Measurements from ENCODE around the gene TEKTIP1.

Gene TEKTIP1

GRCh38 chr19:3537438-3538240 is 1.3 kb upstream of the TEKTIP1 start:
- DNase-seq (ENCODE audit: low read depth) = no peak

- no peak for DNase-seq (ENCODE audit: low read depth)
Measured at GRCh38 chr19:3538258-3538929, 580 bp upstream of the TEKTIP1 start.

GRCh38 chr19:3539756-3540118 is 763 bp downstream of the TEKTIP1 start:
- no peak for DNase-seq (ENCODE audit: low read depth)

- no peak for DNase-seq (ENCODE audit: low read depth)
Measured at GRCh38 chr19:3543150-3544057, 4.4 kb downstream of the TEKTIP1 start.

GRCh38 chr19:3544058-3544376 is 5.0 kb downstream of the TEKTIP1 start:
- DNase-seq (ENCODE audit: low read depth) = no peak

- DNase-seq (ENCODE audit: low read depth) = peak; percentile 17
Measured at GRCh38 chr19:3544742-3545668, 6.0 kb downstream of the TEKTIP1 start.

- DNase-seq (ENCODE audit: low read depth) = no peak
Measured at GRCh38 chr19:3545669-3546034, 6.7 kb downstream of the TEKTIP1 start.

GRCh38 chr19:3546119-3546518 is 7.1 kb downstream of the TEKTIP1 start:
- DNase-seq (ENCODE audit: low read depth) = no peak

GRCh38 chr19:3547301-3547731 is 8.3 kb downstream of the TEKTIP1 start:
- DNase-seq (ENCODE audit: low read depth) = no peak

- no peak for DNase-seq (ENCODE audit: low read depth)
Measured at GRCh38 chr19:3547767-3548282, 8.9 kb downstream of the TEKTIP1 start.

GRCh38 chr19:3548606-3549005 is 9.6 kb downstream of the TEKTIP1 start:
- DNase-seq (ENCODE audit: low read depth) = no peak

GRCh38 chr19:3549816-3550215 is 10.8 kb downstream of the TEKTIP1 start:
- no peak for DNase-seq (ENCODE audit: low read depth)

- no peak for DNase-seq (ENCODE audit: low read depth)
Measured at GRCh38 chr19:3550947-3551791, 12.2 kb downstream of the TEKTIP1 start.

GRCh38 chr19:3551792-3552095 is 12.8 kb downstream of the TEKTIP1 start:
- no peak for DNase-seq (ENCODE audit: low read depth)

GRCh38 chr19:3554254-3555083 is 15.5 kb downstream of the TEKTIP1 start:
- DNase-seq (ENCODE audit: low read depth) = no peak

- no peak for DNase-seq (ENCODE audit: low read depth)
Measured at GRCh38 chr19:3555653-3556422, 16.9 kb downstream of the TEKTIP1 start.

GRCh38 chr19:3556423-3556977 is 17.5 kb downstream of the TEKTIP1 start:
- DNase-seq (ENCODE audit: low read depth) = no peak

- no peak for DNase-seq (ENCODE audit: low read depth)
Measured at GRCh38 chr19:3556978-3557460, 18.0 kb downstream of the TEKTIP1 start.

Data from GM04504 (cell line).